HG02623 (cell line): ENCODE results near the gene TSPAN9.

Experiments used
- ATAC-seq: cut with Tn5 transposase; IDR thresholded peaks from one replicate; pipeline ENCODE4 v1.9.1; 2021; ENCODE audit warnings: moderate library complexity; ENCODE audit not compliant: unreplicated experiment

Gene TSPAN9

DNA sequence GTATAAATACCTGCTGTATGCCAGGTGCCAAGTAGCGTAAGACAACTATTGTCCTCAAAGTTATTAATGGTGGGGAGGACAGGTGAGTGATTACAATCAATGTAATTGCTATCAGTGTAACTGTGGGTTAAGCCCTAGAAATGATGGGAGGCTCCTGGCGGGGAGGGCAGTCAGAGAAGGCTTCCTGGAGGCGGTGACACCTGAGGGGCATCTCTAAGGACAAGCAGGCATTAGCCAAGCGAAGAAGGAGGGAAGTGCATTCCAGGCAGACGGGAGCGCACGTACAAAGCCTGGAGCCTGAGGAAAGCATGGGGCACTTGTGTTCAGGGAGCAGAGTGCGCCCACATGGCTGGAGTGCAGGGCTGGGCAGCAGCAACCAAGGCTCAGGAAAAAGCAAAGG, 230.9 kb downstream of the TSPAN9 start:
- ATAC-seq = no peak

DNA sequence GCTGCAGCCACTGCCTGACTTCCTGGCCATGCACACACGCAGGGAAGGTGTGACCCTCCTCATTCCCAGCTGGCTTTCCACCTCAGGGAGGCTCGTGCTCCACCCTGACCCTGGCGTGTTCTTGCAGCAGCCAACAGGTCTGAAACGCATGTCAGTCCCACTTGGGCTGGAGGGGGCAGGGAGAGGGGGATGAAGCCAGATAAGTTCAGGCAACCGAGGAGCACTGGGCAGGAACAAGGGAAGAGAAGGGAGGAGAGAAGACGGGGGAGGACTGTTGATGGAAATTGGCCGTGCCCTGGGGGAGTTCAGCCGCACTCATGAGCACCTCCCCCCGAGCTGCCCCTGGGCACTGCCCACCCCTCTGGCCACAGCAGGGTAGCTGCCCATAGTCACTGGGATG, 231.4 kb downstream of the TSPAN9 start:
- ATAC-seq = no peak

DNA sequence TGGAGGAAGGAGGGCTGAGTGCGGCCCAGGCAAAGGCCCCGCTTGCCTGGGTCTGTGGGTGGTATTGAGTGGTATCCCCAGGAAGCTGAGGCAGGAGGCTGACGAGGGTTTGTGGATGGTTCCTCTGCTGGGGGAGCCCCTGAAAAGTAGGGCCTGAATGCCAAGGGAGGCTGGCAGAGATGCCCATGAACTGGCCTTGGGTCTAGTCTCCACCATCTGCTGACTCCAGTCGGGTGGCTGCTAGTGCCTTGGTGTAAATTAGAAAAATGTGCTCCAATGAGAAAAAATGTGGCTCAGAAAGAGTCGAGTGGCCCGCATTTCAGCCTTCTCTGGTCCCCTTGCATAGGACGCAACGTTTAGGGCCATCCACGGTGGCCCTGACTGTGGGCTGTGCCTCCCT, 232.6 kb downstream of the TSPAN9 start:
- no peak for ATAC-seq

DNA sequence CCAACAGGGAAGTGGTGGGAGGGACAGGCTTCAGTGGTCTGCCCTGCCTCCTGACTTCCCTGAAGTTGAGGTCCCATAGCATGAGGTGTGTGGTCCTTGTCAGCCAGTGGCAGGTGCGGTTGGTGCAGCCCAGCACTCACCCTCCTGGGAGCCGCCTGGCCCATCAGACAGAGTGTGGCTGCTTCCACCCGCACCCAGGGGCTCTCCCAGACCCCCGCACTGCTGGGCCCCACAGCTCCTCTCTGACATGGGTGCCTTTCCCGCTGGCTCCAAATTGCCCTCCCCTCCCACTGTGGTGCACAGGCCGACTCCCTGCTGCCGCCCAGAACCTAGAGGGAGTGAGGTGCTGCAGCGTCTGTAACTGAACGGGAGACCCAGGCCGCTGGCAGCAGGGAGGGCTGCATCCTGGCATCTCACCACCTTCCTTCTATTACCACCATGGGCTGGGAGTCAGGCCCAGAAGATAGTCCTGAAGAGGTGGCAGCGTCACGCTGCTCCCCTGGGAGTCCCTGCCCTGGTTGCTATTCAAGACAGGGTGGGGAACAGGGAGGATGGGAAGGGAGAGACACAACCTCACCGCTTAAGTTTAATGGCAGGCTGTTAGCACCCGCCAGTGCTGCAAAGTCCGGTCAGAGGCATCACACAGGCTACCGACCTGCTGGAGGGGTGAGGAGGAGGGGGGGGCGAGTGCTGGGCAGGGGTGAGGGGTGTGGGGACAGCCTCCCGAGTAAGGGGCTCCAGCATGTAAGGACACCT, 233.3 kb downstream of the TSPAN9 start:
- no peak for ATAC-seq

DNA sequence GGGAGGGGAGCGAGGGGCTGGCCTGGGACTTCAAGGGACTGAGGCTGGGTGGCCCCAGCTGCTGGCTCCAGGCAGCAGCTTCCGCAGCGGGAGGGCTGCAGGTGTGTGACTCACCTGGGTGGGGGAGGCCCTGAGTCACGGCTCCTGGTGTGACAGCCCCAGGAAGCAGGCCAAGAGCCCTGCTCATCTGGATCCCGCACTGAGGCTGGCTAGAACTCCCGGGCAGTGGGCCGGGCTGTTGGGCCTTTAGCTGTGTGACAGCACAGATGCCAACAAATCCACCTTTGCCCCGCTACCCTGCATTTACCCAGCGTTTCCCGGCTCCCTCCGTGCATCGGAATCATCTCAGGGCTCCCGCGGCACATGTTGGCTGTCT, 233.8 kb downstream of the TSPAN9 start:
- ATAC-seq = no peak

DNA sequence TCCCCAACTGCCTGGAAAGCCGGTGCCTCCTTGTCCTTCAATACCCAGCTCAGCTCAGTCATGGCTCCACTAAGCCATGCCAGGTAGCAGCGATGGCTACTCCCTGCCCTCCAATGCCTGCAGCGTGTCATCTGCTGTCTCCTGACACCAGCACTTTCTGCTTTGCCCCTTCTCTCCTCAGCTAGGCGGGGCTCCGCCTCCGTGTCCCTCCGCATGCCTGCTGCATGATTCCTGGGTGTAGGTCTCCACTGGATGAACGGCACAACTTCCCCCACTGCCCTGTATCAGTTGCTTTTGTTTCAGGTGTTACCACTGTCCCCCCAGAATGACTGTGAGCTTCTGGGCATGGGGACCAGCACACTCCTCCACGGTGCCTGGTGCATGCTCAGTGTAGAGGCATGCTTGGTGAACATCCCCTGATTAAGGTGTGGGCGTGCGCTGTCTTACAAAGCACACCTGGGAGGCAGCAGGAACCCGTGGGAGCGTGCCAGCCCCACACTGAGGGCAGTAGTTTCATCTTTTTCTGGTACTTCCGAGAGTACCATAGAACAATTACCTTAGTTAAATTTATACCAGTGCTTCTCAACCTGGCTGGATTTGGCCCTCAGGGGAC, 234.4 kb downstream of the TSPAN9 start:
- no peak for ATAC-seq

DNA sequence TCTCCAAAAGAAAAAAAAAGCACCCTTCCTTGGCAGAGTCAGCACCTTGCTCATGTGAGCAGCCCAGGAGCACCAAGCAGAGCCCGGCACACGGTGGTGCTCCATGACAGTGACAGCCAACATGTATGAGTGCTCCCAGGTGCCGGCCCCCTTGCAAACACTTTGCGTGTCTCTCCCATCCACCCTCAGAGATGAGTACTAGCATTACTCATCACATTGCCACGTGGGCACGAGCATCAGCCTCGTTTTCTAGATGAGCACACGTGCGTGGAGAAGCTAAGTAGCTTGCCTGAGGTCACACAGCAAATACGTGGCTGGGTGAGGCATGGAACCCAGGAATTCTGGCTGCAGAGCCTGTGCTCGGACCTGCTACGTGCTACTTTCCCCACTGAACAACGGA, 235.9 kb downstream of the TSPAN9 start:
- ATAC-seq = no peak

DNA sequence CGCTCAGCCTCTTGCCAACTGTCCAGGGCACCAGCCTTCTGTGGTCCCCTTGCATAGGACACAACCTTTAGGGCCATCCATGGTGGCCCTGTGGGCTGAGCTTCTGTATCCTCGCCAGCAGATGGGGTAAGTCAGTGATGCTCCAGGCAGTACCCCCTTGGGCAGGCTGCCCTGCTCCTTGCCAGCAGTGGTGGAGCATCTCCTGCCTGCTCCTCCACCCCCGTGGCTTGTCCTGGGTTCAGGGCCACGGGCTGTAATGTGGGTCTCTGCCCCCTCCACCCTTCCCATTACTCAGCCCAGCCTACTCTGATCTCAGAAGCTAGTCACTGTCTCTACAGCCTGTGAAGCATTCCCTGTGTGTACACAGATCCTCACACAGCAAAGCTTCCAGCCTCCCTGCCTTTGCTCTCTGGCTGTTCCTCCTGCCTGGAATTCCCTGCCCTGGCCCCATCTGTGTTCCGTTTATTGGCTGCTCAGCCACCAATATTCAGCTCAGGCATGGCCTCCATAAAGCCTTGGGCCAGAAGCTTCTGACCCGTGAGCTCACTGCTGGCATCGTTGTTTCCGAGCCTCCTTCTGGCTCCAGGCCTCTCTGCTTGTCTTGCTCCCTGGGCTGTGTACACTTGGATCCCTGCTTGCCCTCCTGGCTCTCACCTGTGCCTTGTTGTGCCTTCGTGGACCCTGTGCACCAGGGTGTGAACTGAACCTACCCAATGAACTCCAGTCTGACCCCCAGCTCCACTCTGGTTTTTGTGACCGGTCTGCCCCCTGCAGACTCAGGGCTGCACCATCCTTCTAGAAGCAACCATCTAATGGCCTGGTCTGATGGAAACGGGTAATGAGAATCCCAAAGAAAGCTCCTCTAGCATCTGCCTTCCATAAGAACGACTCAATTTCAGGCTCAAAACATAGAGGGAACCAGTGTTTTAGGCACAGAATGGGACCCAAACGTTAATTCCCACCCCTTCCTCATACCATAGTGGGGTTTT, 236.8 kb downstream of the TSPAN9 start:
- ATAC-seq = no peak

DNA sequence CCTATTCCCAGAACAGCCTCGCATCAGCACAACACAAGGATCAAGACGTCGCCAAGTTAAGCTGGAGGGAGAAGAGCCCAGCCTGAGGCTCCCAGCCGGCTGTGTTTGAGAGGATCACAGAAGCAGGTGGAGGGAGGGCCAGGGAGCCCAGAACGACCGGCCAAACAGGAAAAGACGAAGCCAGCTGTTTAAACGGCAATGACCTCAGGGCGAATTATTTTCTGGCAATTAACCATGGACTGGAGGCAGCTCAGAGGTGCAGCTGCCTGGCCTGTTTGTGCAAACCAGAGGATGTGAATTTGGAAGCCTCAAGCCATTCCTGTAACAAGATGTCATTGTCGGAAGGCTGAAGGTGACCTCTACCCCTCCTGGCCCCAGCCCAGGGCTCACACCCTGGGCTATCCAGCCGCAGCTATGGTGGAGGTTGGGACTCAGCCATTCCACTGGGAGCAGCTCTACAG, 238.1 kb downstream of the TSPAN9 start:
- ATAC-seq = no peak

DNA sequence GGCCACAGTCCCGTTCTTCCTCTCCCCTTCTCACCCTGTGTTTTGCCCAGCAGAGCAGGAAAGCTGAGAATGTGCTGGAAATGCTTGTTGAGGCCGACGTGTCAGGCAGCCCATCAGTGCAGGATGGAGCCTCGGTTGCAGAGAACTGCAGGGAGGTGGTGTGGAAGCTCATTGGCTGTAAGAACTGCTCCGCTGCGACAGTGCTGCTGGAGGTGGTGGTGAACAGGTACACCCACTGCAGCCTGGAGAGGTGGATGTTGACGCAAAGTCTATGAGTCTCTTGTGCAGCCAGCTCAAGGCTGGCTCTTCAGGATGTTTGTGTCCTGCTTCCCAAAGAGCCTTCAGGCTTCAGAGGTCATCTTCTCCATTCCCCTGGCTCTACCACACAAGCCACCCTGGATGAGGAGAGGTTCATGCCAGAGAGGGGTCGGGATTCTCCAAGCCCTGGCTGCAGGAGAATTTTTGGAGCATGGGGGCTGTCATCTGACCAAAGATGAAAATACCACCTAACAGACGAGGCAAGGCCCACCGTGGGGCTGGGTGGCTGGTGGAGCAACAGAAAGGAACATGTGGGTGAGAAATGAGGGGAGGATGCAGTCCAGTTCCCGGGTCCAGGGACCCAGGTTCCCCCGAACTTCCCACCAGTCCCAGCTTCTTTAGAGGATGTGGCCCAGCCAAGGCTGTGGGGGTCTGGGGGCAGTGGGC, 239.7 kb downstream of the TSPAN9 start:
- ATAC-seq = no peak

DNA sequence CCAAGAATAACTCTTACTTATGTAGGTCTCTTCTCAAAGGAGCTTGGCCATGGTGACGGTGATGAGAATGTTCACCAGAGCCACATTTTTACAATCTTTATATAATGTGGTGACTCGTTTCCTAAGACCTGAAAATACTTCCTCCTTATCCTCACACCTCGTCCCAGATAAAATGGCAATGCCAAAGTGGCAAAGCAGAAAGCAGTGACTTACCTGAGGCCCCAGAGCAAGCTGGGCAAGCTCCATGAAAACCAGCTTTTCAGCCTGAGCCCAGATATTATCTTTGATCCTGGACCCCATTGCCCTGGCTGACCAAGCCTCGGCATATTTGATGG, 240.3 kb downstream of the TSPAN9 start:
- ATAC-seq = no peak

DNA sequence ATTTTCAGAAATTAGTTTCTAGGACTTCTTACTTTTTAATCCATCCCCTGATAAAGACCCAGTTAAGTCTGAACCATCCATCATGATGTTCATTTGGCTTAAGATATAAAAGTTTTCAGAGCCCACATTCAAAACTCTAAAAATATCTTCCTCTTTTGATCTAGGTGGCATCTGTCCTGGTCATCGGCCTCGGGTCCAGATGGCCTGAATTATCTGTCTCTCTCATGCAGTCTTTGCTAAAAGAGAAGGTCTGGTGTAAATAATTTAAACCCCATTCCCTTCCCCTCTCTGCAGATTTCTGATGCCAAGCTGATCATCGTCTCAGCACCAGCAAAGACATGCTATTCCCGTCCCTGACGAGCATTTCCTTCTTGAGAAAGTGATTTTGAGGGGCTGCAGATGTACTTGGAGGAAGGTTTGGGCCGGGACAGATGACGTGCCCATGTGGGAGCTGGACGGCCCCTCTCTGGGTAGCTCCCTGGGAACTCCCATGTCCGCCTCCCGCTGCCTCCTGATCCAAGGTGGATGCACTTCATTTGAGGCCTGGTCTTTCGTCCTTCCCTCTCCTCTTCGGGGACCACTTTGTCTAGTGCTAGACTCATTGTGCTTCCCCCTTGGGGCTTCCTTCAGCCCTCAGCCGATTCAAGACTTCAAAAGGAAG, 240.8 kb downstream of the TSPAN9 start:
- no peak for ATAC-seq

DNA sequence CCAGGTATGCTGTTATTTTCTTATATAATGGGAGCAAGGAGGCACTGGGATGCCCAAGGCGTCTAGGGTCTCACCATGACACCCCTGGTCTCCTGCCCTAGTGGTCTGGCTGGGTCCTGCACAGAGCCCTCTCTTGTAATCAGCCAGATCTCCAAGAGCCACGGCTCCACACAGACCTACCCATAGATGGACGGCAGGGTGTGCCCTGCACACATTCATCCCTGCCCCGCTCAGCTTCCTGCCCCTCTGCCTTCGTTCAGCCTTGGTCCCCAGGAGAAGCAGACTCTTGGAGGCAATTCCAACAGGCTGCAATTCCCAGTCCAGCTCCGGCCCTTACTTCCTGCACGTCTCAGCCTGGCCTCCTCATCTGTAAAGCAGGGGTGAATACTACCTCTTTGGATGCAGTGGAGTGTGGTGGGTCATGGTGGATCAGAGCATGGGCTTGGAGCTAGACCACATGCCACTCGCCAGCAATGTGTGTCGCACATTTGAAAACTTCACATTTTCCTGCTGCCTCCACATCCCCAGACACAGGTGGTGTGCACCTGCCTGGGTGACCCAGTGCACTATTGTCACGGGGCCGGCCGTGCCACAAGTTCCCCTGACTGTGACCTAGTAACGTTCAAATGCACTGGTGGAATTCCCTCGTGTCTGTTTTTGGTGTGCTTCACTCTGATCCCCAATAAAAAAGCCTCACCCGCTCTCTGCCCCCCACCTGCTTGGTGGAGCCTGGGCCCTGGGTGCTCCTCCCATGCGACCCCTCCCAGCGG, 242.7 kb downstream of the TSPAN9 start:
- ATAC-seq = no peak

DNA sequence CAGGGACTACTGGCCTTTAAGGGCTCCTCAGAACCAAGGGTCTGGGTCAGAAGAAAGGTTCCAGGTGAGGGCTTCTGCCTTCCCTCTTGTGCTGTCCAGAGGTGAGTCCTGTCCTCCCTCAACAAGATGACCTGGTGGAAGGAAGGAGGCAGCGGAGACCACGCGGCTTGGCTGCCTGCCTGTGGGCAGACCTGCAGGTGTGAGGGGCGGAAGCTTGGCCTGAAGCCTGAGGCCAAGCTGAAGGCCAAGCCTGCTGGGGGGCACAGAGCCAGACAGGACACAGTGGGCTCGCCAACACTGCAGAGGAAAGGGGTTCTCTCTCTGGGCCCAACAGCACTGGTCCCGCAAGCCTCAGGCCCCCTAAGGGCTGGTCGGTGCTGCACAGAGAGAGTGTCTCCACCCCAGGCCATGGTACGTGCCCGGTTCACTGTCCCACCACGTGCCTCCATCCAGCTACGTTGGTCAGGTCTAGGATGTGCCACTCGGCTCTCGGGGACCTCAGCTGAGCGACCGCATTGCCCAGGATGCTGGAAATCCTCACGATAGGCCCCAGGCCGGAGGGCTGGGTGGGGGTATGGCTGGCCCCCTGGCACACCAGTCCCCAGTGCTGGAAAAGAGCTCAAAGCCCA, 243.8 kb downstream of the TSPAN9 start:
- ATAC-seq = no peak

DNA sequence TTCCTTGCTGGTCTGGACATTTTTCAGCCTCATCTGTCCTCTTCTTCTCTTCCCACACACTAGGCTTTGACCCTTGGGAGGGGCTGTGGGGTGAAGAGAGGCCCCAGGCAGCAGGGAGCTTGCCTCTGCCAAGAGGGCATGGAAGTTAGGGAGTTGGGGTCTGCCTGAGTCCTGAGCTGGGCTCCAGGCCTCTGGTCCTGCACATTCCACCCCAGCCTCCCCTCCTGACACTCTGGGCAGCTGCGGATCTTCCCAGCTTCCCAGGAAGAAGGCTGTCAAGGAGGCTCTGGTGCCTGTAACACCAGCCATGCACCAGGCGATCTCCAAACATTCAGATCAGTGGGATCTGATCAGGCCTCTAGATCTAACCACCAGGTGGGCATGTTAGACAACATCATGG, 244.7 kb downstream of the TSPAN9 start:
- ATAC-seq = no peak

DNA sequence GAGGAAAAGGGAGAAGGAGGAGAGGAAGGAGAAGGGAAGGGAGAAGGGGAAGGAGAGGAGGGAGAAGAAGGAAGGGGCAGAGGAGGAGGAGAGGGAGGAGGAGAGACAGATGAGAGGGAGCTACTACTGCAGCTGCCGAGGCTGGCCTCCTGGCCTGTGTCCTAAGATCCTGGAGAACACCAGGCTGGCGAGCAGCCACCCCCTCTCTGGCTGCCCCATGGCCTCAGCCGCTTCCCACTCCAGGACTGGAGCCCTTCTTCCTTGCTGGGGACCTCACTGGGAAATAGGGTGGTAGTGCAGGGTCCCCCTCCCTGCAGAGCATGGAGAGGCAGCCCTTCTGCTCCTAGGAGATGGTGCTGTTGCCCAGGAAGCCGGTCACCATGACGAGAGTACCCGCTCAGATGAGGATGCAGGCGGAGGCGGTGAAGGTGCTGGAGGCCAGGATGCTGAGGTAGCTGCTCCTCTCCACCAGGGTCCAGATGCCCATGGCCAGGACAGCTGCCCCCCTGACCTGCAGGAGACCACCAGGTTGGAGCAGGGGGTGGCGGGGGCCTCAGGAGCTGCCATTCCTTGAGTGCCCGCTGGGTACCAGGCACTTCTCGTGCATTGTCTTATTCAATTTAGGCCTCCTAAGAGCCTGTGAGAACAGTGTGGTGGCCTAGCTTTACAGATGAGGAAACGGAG, 246.0 kb downstream of the TSPAN9 start:
- no peak for ATAC-seq

DNA sequence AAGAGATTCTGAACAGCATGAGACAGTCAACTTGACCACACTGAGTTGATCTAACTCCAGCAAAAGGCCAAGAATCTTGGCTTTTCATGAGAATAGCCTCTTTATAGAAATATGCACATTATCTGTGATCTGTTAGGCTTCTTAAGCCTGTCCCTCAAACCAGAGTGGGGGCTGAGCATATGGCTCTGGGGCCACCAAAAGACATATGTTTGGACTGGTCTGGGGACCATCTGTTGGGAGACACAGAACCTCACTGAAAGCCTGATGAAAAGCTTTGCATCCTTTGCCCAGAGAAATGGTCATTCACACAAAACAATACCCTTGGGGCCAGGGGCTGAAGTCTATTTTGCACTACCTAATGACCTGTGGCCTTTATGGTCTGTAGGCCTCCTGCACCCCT, 248.6 kb downstream of the TSPAN9 start:
- no peak for ATAC-seq

DNA sequence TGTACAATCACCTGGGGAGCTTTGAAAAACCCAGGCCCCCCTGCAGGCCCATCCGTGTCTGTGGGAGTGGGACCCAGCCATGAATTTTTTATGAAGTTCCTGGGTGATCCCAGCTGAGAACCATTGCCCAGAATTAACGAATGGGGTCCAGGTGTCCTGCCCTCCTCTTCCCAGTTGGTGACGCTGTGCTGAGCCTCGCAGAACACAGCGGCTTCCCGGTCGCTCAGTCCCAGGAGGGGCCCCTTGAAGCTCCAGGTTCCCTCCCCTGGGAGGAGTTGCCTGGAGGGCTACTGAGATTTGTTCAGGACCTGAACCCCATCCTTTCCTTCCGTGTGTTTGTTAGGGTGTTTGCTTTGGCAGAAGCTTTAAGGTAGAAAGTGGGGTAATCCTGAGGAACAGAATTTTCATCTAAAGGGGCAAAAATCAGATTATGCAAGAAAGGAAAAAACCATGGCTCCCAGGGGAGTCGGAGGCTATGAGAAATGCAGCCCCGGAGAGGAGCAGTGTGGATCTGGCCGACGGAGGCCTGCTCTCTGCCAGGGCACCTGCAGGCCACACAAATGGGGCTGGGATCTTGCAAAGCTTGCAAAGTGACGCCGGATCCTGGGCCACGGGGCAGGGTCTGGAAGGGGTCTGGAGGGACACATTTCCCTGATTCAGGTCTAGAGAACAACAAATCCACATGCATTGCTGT, 249.1 kb downstream of the TSPAN9 start:
- ATAC-seq = no peak
